ENCODE measurements around the gene SMCP.

Gene SMCP

GRCh38 chr1:152888126-152888525 is 10.0 kb downstream of the SMCP start:
- Histone ChIP-seq H3K79me2 (ENCODE audit: control insufficient read depth, low read length) (no peaks in the 10 kb centered on the region), H3K27ac (ENCODE audit: low read depth, low read length) (no peak overlapping the region), H3K9me3 (ENCODE audit: control insufficient read depth, insufficient read depth, low read length) (no peaks in the 10 kb centered on the region), H3F3A (ENCODE audit: control insufficient read depth, insufficient read depth) (no peaks in the 10 kb centered on the region), H4K20me1 (ENCODE audit: control insufficient read depth, insufficient read depth, low read depth, low read length) (no peaks in the 10 kb centered on the region), H3K4me1 (ENCODE audit: control insufficient read depth, low read length) (no peaks in the 10 kb centered on the region), H3K36me3 (ENCODE audit: control insufficient read depth, low read length) (no peaks in the 10 kb centered on the region), H3K4me3 (ENCODE audit: low read length) (no peak overlapping the region), H3K27me3 (ENCODE audit: control insufficient read depth, low read length) (peaks cover 5% of the 10 kb centered on the region; the same call in 1 of the 2 replicates), H3K9me2 (replicated peaks; ENCODE audit: control insufficient read depth, low read length) (no peaks in the 10 kb centered on the region), H3K4me2 (ENCODE audit: low read length) (no peak overlapping the region)
- TF ChIP-seq, protein P1, sequence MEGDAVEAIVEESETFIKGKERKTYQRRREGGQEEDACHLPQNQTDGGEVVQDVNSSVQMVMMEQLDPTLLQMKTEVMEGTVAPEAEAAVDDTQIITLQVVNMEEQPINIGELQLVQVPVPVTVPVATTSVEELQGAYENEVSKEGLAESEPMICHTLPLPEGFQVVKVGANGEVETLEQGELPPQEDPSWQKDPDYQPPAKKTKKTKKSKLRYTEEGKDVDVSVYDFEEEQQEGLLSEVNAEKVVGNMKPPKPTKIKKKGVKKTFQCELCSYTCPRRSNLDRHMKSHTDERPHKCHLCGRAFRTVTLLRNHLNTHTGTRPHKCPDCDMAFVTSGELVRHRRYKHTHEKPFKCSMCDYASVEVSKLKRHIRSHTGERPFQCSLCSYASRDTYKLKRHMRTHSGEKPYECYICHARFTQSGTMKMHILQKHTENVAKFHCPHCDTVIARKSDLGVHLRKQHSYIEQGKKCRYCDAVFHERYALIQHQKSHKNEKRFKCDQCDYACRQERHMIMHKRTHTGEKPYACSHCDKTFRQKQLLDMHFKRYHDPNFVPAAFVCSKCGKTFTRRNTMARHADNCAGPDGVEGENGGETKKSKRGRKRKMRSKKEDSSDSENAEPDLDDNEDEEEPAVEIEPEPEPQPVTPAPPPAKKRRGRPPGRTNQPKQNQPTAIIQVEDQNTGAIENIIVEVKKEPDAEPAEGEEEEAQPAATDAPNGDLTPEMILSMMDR (IDR thresholded peaks at IDR 0.05; ENCODE audit: low read depth, low read length, poor library complexity, severe bottlenecking), result no peak
- TF ChIP-seq EZH2phosphoT487 (IDR thresholded peaks at IDR 0.05; ENCODE audit: borderline replicate concordance, low read length), result no peak

GRCh38 chr1:152899027-152899426 is 20.9 kb downstream of the SMCP start:
- no peak for TF ChIP-seq EZH2phosphoT487 (IDR thresholded peaks at IDR 0.05; ENCODE audit: borderline replicate concordance, low read length)
- TF ChIP-seq, protein P1 (IDR thresholded peaks at IDR 0.05; ENCODE audit: low read depth, low read length, poor library complexity, severe bottlenecking), result no peak
- Histone ChIP-seq H3K27ac (ENCODE audit: low read depth, low read length) (no peak overlapping the region), H3K9me2 (replicated peaks; ENCODE audit: control insufficient read depth, low read length) (no peaks in the 10 kb centered on the region), H3K27me3 (ENCODE audit: control insufficient read depth, low read length) (peaks cover 15% of the 10 kb centered on the region), H3K4me1 (ENCODE audit: control insufficient read depth, low read length) (no peaks in the 10 kb centered on the region), H3K4me3 (ENCODE audit: low read length) (no peak overlapping the region), H3F3A (ENCODE audit: control insufficient read depth, insufficient read depth) (no peaks in the 10 kb centered on the region), H3K79me2 (ENCODE audit: control insufficient read depth, low read length) (no peaks in the 10 kb centered on the region), H3K36me3 (ENCODE audit: control insufficient read depth, low read length) (no peaks in the 10 kb centered on the region), H4K20me1 (ENCODE audit: control insufficient read depth, insufficient read depth, low read depth, low read length) (no peaks in the 10 kb centered on the region), H3K9me3 (ENCODE audit: control insufficient read depth, insufficient read depth, low read length) (no peaks in the 10 kb centered on the region), H3K4me2 (ENCODE audit: low read length) (no peak overlapping the region)

- no peaks in the 10 kb centered on the region for H4K20me1 ChIP-seq (ENCODE audit: control insufficient read depth, insufficient read depth, low read depth, low read length)
- no peak overlapping the region for H3K27ac ChIP-seq (ENCODE audit: low read depth, low read length)
- H3K9me3 ChIP-seq (ENCODE audit: control insufficient read depth, insufficient read depth, low read length), result no peaks in the 10 kb centered on the region
- no peaks in the 10 kb centered on the region for H3K36me3 ChIP-seq (ENCODE audit: control insufficient read depth, low read length)
- H3F3A ChIP-seq (ENCODE audit: control insufficient read depth, insufficient read depth), result no peaks in the 10 kb centered on the region
- no peaks in the 10 kb centered on the region for H3K79me2 ChIP-seq (ENCODE audit: control insufficient read depth, low read length)
- H3K27me3 ChIP-seq (ENCODE audit: control insufficient read depth, low read length), result peaks cover 14% of the 10 kb centered on the region
- no peak overlapping the region for H3K4me3 ChIP-seq (ENCODE audit: low read length)
- no peaks in the 10 kb centered on the region for H3K4me1 ChIP-seq (ENCODE audit: control insufficient read depth, low read length)
- TF ChIP-seq, protein P1 (IDR thresholded peaks at IDR 0.05; ENCODE audit: low read depth, low read length, poor library complexity, severe bottlenecking), result no peak
- TF ChIP-seq EZH2phosphoT487 (IDR thresholded peaks at IDR 0.05; ENCODE audit: borderline replicate concordance, low read length), result no peak
- H3K4me2 ChIP-seq (ENCODE audit: low read length), result no peak overlapping the region
- H3K9me2 ChIP-seq (replicated peaks; ENCODE audit: control insufficient read depth, low read length), result no peaks in the 10 kb centered on the region
Observed at GRCh38 chr1:152899883-152900282, 21.8 kb downstream of the SMCP start.

Measured in DOHH2 (cell line).